HG03558 (cell line): Measurements from ENCODE around the gene ACRV1.
A peak's percentile ranks its signal among the peaks of the same experiment; 100 is the strongest.

Experiments used
- ATAC-seq: cut with Tn5 transposase; IDR thresholded peaks from one replicate; pipeline ENCODE4 v1.9.1; 2021; ENCODE audit warnings: moderate number of reproducible peaks; ENCODE audit not compliant: unreplicated experiment; ENCODE audit errors: extremely low read depth

ACRV1 gene

GRCh38 chr11:125663910-125664309 lies 16.7 kb downstream of the ACRV1 start:
- no peak for ATAC-seq

- ATAC-seq = no peak
Observed at GRCh38 chr11:125662689-125663088, 18.0 kb downstream of the ACRV1 start.

- ATAC-seq = no peak
Observed at GRCh38 chr11:125649465-125650166, 31.0 kb downstream of the ACRV1 start.

- no peak for ATAC-seq
Observed at GRCh38 chr11:125645871-125646270, 34.8 kb downstream of the ACRV1 start.

GRCh38 chr11:125638315-125638714 lies 42.3 kb downstream of the ACRV1 start:
- ATAC-seq = no peak

GRCh38 chr11:125637840-125638239 lies 42.8 kb downstream of the ACRV1 start:
- ATAC-seq = no peak

GRCh38 chr11:125627236-125627910 lies 53.3 kb downstream of the ACRV1 start:
- no peak for ATAC-seq

GRCh38 chr11:125626288-125626950 lies 54.2 kb downstream of the ACRV1 start:
- ATAC-seq = no peak

- peak; percentile 70 for ATAC-seq
Observed at GRCh38 chr11:125625630-125626287, 54.9 kb downstream of the ACRV1 start.

GRCh38 chr11:125625225-125625629 lies 55.4 kb downstream of the ACRV1 start:
- no peak for ATAC-seq

- no peak for ATAC-seq
Observed at GRCh38 chr11:125624756-125625213, 55.9 kb downstream of the ACRV1 start, which contains the start of gene CHEK1. CHEK1 (plus strand) TSS chr11:125625163; CDS start chr11:125626769, 1,606 bp downstream.

GRCh38 chr11:125623064-125623463 lies 57.6 kb downstream of the ACRV1 start:
- ATAC-seq = no peak

- ATAC-seq = no peak
Observed at GRCh38 chr11:125621995-125622394, 58.7 kb downstream of the ACRV1 start.
